Ascending aorta (tissue), 2 donors: ENCODE results near the gene C1S. TPM values are rescaled to one million over a fixed set of nuclear protein-coding genes. Genes with fewer than 3 reads are reported as not detected.

Experiments used
- DNase-seq, 2 donors: peaks; one replicate each; pipeline ENCODE4 v3.0.0-alpha.2; 2019; ENCODE audit warnings: low spot score in 2 of 2
- H3K27ac ChIP-seq, 2 donors: fragments of 200-600 bp; sonication (generic); one replicate each; pipeline ENCODE4 v1.5.1; 2016 to 2017; ENCODE audit warnings: mild to moderate bottlenecking in 1 of 2
- H3K27me3 ChIP-seq: fragments of 200-600 bp; sonication (generic); one replicate; pipeline ENCODE4 v1.5.1; 2017
- H3K36me3 ChIP-seq, 2 donors: fragments of 200-600 bp; sonication (generic); one replicate each; pipeline ENCODE4 v1.5.1; 2016
- H3K4me1 ChIP-seq, 2 donors: fragments of 200-600 bp; sonication (generic); one replicate each; pipeline ENCODE4 v1.5.1; 2016 to 2017; ENCODE audit warnings: mild to moderate bottlenecking in 1 of 2
- H3K4me3 ChIP-seq, 2 donors: fragments of 200-600 bp; sonication (generic); one replicate each; pipeline ENCODE4 v1.5.1; 2016 to 2017; ENCODE audit warnings: mild to moderate bottlenecking in 1 of 2
- H3K9me3 ChIP-seq, 2 donors: fragments of 200-600 bp; sonication (generic); one replicate each; pipeline ENCODE4 v1.5.1; 2016
- intact Hi-C: fragments of 100-400 bp; cut with DNase I; formaldehyde crosslinking; loops from one replicate; pipeline ENCODE4 v1.15.1; 2023
- total RNA-seq: library from RNA; depleted of rRNA; stranded (reverse); fragments of >200 nt; gene quantifications from one replicate; pipeline ENCODE4 v1.1.0, GENCODE V29; 2016
- TF ChIP-seq, protein P1 (sequence below), 3 experiments: fragments of 200-600 bp in 2 of 3; fragments of 450-650 bp in 1 of 3; sonication (generic) in 2 of 3; IDR thresholded peaks; one replicate each; pipeline ENCODE4 v1.5.1; 2016 to 2019; ENCODE audit warnings: antibody characterized with exemption in 3 of 3, mild to moderate bottlenecking in 1 of 3, moderate library complexity in 1 of 3

The C1S gene
- total RNA-seq, 1 donor from 2014 or later, result 273 TPM

DNA sequence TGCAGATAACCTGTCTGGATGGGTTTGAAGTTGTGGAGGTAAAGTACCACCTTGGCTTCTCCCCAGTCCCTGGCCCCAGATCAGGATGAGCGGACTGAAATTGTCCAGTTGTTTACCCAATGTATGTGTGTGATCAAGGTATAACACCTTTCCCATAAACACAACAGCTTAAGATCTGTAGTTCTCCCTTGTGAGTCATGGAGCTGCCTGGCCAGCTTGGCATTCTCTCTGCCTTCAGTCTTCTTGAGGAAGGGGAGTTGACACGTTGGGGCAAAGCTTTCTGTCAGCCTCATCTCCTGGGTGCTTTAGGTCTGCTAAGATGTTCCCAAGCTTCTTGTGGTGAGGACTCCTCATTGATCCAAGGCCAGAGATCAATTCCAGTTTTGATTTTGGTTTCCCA is 6.1 kb downstream of the C1S start:
- TF ChIP-seq, protein P1, sequence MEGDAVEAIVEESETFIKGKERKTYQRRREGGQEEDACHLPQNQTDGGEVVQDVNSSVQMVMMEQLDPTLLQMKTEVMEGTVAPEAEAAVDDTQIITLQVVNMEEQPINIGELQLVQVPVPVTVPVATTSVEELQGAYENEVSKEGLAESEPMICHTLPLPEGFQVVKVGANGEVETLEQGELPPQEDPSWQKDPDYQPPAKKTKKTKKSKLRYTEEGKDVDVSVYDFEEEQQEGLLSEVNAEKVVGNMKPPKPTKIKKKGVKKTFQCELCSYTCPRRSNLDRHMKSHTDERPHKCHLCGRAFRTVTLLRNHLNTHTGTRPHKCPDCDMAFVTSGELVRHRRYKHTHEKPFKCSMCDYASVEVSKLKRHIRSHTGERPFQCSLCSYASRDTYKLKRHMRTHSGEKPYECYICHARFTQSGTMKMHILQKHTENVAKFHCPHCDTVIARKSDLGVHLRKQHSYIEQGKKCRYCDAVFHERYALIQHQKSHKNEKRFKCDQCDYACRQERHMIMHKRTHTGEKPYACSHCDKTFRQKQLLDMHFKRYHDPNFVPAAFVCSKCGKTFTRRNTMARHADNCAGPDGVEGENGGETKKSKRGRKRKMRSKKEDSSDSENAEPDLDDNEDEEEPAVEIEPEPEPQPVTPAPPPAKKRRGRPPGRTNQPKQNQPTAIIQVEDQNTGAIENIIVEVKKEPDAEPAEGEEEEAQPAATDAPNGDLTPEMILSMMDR (IDR thresholded peaks at IDR 0.05), result no peak
- Histone ChIP-seq H3K4me1 (no peaks in the 10 kb centered on the region), H3K9me3 (no peaks in the 10 kb centered on the region), H3K27ac (no peak overlapping the region), H3K4me3 (no peak overlapping the region), H3K27me3 (no peaks in the 10 kb centered on the region), H3K36me3 (peaks cover 16 to 40% of the 10 kb centered on the region in 2 donors)
- intact Hi-C loops, result loop anchor here (10.0 kb wide), 1 partner anchor 118 kb away; the partner anchor contains the start of gene PEX5
- DNase-seq, result no peak

DNA sequence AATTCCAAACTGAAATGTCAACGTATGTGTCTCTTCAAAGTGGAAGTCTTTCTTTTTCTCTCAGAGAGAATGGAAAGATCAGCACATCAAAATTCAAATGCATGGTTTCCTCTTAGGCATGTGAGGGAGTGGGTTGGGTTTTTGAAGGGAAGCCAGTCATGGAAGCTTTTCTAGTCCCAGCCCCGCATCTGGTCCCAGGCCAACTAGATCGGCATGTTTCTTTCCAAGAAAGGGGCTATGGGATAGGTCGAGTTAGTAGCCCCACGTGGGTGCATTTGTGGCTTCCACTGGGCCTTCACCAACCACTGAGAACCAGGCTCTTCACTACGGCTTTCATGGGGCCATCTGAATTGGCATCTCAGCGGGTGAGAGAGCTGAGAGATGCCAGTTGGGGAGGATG is 6.6 kb downstream of the C1S start:
- Histone ChIP-seq H3K9me3 (no peaks in the 10 kb centered on the region), H3K27me3 (no peaks in the 10 kb centered on the region), H3K36me3 (peaks cover 16 to 40% of the 10 kb centered on the region in 2 donors), H3K4me1 (no peaks in the 10 kb centered on the region), H3K4me3 (no peak overlapping the region), H3K27ac (no peak overlapping the region)
- DNase-seq, result no peak
- TF ChIP-seq, protein P1 (IDR thresholded peaks at IDR 0.05), result no peak
- intact Hi-C loops, result loop anchor here (10.0 kb wide), 1 partner anchor 118 kb away; the partner anchor contains the start of gene PEX5

DNA sequence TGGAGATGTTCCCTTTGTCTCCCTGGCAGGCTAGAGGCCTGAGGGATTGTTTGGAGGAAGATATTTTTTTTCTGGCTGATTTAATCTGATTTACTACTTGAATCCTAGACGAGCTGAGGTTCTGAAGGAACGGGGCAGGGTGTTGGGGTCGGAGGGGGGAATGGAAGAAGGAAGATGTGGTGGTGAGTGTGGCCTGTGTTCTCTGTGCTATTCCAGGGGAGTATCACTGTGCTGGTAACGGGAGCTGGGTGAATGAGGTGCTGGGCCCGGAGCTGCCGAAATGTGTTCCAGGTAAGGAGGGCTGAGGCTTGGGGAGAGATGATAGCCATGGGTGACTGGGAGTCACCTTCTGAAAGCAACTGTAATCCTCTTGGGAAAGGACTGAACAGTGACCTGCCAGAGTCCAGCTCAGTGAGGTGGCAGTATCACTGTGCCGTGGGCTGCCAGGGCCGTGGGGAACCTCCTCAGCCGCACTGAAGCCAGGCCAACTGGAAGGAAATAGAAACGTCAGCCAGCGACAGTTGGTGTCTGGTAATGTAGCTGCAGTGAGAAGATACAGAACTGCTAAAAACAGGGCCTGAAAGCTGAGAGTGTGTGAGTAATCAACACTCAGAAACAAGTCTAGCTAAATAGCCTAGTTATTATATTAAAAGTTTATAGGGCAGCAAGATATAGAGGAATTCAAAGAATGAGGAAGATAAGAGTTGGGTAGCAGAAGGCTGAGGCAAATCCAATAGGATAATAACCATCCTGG is 7.9 kb downstream of the C1S start:
- Histone ChIP-seq H3K36me3 (peaks cover 16 to 40% of the 10 kb centered on the region in 2 donors), H3K9me3 (no peaks in the 10 kb centered on the region), H3K4me3 (no peak overlapping the region), H3K27ac (peak overlapping the region in 1 of 2 donors; percentile 45), H3K4me1 (no peaks in the 10 kb centered on the region), H3K27me3 (no peaks in the 10 kb centered on the region)
- no peak for DNase-seq
- intact Hi-C loops, result loop anchor here (10.0 kb wide), 1 partner anchor 116 kb away; the partner anchor contains the start of gene PEX5
- TF ChIP-seq, protein P1 (IDR thresholded peaks at IDR 0.05), result no peak

DNA sequence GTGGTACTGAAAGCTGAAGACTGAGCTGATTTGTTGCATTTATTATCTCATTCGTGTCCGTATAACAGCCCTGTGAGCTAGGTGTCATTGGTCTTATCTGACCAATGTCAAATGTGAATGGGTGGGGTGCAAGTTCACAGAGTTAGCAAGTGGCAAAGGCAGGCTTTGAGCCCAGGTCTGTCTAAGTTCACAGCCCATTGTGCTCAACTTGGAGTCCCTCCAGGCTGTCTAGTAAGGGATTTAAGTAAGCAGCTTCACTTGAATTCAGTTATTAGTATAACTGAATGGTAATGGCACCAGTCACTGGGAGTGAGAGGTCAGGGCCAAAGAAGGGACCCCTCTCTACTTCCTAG is 8.5 kb downstream of the C1S start:
- Histone ChIP-seq H3K27me3 (no peaks in the 10 kb centered on the region), H3K4me3 (no peak overlapping the region), H3K4me1 (no peaks in the 10 kb centered on the region), H3K27ac (no peak overlapping the region), H3K36me3 (peaks cover 11 to 40% of the 10 kb centered on the region in 2 donors), H3K9me3 (no peaks in the 10 kb centered on the region)
- TF ChIP-seq, protein P1 (IDR thresholded peaks at IDR 0.05), result no peak
- no peak for DNase-seq
- intact Hi-C loops, result loop anchor here (10.0 kb wide), 1 partner anchor 116 kb away; the partner anchor contains the start of gene PEX5

DNA sequence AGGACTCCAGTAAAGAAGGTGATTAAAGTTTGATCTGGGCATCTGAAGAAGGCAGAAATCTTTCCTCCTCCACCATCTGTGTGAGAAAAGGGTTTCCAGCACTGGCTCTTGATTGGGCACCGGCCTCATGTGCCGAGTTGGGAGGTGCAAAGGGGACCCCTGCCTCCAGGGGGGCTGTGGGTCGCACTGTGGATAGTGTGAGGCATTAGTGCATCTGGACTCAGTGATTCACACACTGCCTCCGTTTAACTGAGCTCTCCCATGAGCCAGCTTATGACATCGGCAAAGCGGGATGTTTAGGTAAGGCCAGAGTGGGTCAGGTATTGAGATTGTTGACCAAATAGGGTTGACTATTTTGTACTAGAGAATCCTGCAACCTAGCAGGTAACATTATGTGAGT is 8.9 kb downstream of the C1S start:
- TF ChIP-seq, protein P1 (IDR thresholded peaks at IDR 0.05), result no peak
- intact Hi-C loops, result loop anchor here (10.0 kb wide), 1 partner anchor 115 kb away; the partner anchor contains the start of gene PEX5
- H3K4me1 ChIP-seq, result no peaks in the 10 kb centered on the region
- H3K27me3 ChIP-seq, result no peaks in the 10 kb centered on the region
- no peak overlapping the region for H3K27ac ChIP-seq
- H3K9me3 ChIP-seq, result no peaks in the 10 kb centered on the region
- H3K4me3 ChIP-seq, result no peak overlapping the region
- H3K36me3 ChIP-seq, result peaks cover 11 to 40% of the 10 kb centered on the region in 2 donors
- no peak for DNase-seq
